HG02588 (cell line): ENCODE measurements around the gene TSPAN15.

Source experiments
- ATAC-seq: cut with Tn5 transposase; IDR thresholded peaks from one replicate; pipeline ENCODE4 v1.9.1; 2021; ENCODE audit warnings: mild to moderate bottlenecking, moderate library complexity; ENCODE audit not compliant: unreplicated experiment

The TSPAN15 gene

GRCh38 chr10:69499726-69500689 lies 48.7 kb downstream of the TSPAN15 start:
- no peak for ATAC-seq

DNA sequence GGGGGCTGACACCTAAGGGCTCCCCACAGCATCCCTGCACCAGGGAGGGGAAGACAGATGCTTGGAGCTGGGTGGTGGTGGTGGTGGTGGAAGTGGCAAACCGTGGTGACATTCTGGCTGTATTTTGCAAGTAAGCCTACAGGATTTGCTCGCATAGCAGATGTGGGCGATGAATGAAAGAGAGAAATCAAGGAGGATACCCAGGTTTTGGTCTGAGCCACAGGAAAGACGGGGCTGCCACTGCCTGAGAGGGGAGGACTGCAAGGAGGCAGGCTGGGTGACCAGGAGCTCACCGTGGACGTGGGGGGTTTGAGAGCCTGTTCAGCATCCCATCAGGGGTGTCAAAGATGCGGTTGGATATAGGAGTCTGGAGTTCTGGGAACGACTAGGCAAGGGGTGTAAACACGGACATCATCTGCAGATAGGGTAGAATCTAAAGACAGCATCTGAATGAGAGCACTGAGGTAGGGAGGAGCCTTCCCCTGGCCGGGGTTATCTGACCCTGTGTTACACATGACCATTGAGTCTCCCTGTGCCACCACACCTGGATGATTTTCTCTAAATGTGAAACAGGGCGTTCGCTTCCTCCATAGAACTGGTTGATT lies 49.7 kb downstream of the TSPAN15 start:
- ATAC-seq: no peak

DNA sequence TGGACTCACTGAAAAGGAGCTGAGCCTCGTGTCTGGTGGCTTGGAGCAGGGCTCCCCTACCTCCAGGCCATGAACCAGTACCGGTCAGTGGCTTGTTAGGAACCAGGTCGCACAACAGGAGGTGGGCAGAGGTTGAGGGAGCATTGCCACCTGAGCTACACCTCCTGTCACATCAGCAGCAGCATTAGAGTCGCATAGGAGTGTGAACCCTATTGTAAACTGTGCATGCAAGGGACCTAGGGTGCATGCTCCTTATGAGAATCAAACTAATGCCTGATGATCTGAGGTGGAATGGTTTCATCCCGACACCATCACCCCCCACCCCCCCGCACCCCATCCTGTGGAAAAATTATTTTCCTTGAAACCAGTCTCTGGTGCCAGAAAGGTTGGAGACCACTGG lies 50.4 kb downstream of the TSPAN15 start:
- ATAC-seq: no peak

DNA sequence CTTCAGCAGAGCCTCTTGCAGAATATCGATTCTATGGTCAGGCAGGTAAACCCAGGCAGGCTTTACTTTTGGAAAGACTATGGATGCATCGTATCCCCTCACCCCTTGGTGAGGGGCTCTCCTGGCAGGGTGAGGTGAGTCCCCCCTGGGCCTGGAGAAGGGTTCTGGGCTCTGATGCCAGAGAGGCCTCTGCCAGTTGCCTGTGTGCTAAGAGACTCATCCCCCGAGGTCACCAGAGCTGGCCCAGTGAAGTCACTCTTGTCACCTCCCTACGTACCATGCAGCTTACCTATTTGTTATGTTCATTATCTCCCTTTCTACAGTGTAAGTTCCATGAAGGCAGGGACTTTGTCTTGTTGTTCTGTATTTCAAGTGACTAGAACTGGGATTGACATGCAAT lies 51.3 kb downstream of the TSPAN15 start:
- ATAC-seq: no peak

DNA sequence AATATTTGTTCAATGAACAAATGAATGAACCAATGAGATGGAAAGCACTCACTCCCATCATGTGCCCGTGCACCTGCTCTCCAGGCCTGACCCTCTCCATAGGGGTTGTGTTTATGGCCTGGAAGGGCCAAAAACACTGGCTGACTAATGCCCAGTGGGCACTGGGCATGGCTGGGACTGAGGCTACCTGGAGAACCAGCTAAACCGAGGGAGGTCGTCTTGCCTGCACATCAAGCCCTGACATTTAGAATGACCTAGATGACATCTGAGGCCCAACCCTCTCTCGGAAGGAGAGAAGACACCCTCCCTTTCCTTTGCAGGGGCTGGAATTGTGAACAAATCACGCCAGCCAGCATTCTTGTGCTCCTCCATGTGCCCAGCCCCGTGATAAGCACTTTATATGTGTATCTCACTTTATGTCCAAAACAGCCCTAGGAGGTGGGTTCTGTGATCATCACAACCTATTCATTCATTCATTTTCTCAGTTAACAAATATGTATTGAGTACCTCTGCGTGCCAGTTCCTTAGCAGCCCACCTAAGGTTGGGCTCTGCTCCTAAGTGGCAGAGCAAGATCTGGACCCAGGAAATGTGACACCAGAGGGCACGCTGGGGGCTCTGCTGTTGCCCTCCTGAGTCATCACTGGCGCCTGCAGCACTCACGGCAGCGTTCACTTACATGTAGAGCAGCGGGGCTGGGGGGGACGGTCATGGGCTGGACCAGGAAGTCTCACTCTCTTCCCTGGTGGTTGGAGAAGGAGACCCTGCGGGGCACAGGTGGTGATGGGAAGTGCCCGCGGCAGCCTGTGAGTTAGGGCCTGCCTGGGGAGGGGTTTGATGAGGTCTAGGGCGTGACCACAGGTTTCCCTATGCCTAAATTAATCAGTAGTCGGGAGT lies 52.0 kb downstream of the TSPAN15 start:
- ATAC-seq: no peak

DNA sequence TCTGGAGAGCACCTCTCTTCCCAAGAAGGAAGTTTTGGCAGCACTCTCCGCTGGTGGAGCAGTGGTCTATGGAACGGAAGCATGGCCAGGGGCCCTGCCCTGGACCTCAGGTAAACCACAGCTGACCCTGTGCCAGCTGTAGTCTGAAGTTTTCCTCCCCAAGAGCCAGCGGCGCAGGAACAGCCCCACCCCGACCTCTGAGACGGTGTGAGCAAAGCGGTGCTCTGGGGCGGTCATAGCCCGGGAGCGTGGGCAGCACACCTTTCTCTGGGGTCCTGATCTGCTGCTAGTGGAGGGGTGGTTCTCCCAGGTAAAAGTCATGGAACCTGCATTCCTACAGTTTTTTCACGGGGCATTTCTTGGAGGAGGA lies 52.6 kb downstream of the TSPAN15 start:
- ATAC-seq: no peak

DNA sequence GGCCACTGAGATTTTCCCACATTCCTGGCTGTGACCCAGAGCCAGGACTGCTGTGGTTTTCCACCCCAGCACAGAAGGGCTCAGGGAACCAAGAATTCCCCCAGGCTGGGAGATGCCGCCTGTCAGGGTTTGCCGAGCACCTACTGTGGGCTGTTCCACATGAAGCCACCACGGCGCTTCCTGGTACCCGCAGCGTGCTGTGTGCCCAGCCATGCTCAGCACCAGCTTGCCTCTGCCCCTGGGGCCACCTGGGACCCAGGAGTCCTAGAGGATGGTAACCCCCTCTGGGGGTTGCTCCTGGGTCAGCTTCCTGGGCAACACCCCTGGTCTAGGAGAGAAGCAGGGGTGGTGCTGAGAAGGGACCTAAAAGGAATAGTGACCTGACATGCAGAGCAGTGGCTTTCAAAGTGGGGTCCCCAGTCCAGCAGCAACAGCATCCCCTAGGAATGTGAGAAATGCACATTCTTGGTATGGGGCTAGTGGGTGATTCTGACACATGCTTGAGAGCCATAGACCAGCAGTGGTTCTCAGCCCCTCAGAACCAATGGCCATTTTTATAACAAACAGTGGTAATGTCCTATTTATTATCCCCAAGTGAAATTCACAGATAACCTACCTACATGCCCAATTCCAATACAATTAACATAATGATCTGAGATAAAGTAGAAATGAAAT lies 53.4 kb downstream of the TSPAN15 start:
- no peak for ATAC-seq

DNA sequence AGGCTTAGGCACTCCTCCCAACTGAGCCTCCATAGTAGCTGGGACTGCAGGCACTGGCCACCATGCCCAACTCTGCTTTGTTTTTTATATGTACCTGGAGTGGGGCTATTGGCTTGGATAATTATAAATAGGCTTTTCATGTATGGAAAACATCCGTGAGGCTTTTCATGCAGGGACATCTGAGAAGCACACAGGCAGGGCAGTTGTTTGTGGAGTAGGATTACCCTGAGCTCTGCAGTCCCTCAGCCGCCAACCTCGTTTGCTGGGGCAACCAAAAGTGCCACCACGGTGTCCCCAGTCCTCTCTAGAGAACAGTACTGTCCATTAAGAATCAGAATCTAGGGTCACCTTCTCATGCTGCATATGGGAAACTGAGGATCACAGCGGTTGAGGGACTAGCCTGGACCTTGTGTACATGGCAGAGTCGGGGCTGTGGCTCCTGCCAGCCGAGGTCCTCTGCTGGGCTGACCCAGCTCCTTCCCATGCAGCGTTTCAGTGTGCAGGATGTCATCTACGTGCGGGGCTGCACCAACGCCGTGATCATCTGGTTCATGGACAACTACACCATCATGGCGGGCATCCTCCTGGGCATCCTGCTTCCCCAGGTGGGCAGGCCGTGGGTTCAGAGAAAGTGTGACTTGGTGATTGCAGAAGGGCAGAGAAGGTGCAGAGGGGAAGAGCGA lies 54.5 kb downstream of the TSPAN15 start:
- ATAC-seq: no peak

DNA sequence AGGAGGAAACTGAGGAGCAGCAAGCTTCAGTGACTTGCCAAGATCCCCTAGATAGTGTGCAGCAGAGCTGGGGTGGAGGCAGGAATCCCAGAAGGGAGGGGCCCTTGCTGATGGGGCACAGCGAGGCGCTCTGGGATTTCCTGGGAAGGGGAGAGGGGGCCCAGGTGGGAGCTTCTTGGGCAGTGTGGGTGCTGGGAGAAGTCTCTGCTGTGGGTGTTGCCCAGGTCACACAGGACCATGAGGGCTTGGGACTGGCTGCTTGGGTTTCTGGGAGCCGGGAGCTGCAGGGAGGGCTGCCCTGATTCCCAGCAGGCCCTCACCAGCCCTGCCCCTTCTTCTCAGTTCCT lies 55.2 kb downstream of the TSPAN15 start:
- ATAC-seq: no peak

DNA sequence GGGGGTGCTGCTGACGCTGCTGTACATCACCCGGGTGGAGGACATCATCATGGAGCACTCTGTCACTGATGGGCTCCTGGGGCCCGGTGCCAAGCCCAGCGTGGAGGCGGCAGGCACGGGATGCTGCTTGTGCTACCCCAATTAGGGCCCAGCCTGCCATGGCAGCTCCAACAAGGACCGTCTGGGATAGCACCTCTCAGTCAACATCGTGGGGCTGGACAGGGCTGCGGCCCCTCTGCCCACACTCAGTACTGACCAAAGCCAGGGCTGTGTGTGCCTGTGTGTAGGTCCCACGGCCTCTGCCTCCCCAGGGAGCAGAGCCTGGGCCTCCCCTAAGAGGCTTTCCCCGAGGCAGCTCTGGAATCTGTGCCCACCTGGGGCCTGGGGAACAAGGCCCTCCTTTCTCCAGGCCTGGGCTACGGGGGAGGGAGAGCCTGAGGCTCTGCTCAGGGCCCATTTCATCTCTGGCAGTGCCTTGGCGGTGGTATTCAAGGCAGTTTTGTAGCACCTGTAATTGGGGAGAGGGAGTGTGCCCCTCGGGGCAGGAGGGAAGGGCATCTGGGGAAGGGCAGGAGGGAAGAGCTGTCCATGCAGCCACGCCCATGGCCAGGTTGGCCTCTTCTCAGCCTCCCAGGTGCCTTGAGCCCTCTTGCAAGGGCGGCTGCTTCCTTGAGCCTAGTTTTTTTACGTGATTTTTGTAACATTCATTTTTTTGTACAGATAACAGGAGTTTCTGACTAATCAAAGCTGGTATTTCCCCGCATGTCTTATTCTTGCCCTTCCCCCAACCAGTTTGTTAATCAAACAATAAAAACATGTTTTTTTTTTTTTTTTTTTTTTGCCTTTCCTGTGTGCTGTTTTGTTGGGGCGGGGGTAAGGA lies 55.8 kb downstream of the TSPAN15 start:
- no peak for ATAC-seq

DNA sequence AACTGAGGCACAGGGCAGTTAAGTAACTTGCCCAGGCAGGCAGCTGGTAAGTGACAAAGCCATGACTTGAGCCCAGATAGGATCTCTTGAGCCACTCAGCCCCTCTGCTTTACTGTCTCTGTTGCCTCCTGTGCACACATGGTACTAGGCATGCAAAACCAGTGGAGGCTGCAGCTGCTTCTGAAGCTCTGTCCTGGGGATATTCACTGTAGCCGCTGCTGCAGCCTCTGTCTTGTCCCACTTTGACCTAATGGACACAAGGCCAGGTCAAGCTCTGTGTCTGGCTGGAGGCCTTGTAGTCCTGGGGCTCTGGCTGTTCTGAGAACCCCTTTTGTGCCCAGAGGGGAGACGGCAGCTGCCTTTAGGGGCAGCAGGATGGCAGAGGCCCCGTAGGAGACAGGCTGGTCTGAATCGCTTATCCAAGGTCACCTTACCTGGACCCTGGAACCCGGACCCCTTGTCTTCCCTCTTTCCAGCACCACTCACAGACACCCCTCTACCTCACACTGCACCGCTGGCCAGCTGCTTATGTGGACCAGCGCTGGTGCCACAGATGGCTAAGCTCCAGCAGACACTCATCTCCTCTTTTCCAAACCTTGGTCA lies 57.6 kb downstream of the TSPAN15 start:
- no peak for ATAC-seq

- no peak for ATAC-seq
Observed at GRCh38 chr10:69512901-69513300, 61.6 kb downstream of the TSPAN15 start.

- no peak for ATAC-seq
Observed at GRCh38 chr10:69513617-69514016, 62.4 kb downstream of the TSPAN15 start.

- peak; percentile 64 for ATAC-seq
Observed at GRCh38 chr10:69515699-69516259, 64.5 kb downstream of the TSPAN15 start.

DNA sequence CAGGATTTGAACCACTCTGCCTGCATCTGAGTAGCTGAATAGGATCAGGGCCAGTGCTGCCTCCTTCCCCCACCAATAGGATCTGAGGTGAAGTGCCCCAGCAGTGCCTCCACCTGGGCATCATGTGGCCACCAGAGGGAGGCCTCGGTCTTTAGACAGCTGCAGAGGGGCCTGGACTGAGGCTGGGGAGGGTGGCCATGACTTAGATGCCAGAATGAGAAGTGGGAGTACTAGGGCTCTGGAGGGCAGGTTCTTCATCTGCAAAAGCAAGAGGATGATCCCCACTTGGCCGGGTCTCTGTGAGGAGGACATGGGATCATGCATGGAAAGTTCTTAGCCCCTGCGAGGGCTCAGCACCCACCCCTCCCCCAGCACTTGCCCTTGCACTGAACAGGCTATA lies 65.1 kb downstream of the TSPAN15 start:
- no peak for ATAC-seq

GRCh38 chr10:69516796-69517195 lies 65.5 kb downstream of the TSPAN15 start:
- no peak for ATAC-seq

GRCh38 chr10:69517271-69517848 lies 66.1 kb downstream of the TSPAN15 start:
- ATAC-seq: no peak

DNA sequence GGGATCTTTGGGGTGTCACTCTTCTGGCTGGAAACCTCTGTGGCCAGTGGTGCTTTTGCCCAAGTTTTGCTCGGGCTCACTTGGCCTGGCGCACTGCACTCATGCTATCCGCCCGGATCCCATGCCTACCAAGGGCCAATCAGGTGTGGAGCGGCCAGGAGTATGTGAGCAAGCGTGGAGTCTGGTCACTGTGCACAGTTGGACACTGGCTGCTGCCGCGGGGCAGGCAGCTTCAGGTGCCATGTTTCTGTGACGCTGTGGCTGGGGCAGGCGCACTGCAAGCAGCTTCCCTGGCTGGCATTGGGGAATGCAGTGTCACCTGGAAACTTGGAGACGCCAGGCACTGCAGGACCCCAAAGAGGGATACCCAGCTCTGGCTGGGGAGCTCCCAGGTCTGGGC lies 76.7 kb downstream of the TSPAN15 start:
- no peak for ATAC-seq
